Loucy (cell line): ENCODE data around the gene KDM5B.

Source experiments
- H2AFZ ChIP-seq: fragments of 200-600 bp; sonication (generic); 2 replicates; pipeline ENCODE4 v1.6.0; 2016; ENCODE audit warnings: antibody characterized with exemption, mild to moderate bottlenecking, low read length, moderate library complexity
- H3F3A ChIP-seq: fragments of 200-600 bp; 2 replicates; pipeline ENCODE4 v1.6.0; 2016; ENCODE audit warnings: antibody characterized with exemption, low read depth, mild to moderate bottlenecking
- H3K27me3 ChIP-seq: fragments of 200-600 bp; sonication (generic); 2 replicates; pipeline ENCODE4 v1.6.1; 2014; ENCODE audit warnings: low read length, mild to moderate bottlenecking; ENCODE audit not compliant: insufficient read depth, poor library complexity, severe bottlenecking
- H3K36me3 ChIP-seq: fragments of 200-600 bp; sonication (generic); 2 replicates; pipeline ENCODE4 v1.6.1; 2016; ENCODE audit warnings: low read length; ENCODE audit not compliant: insufficient read depth
- H3K4me1 ChIP-seq: fragments of 200-600 bp; sonication (generic); 2 replicates; pipeline ENCODE4 v1.5.1; 2014; ENCODE audit warnings: low read length, mild to moderate bottlenecking; ENCODE audit not compliant: insufficient read depth, poor library complexity, severe bottlenecking
- H3K4me2 ChIP-seq: fragments of 200-600 bp; sonication (generic); 2 replicates; pipeline ENCODE4 v1.6.0; 2014; ENCODE audit warnings: antibody characterized with exemption, low read length, low read depth, mild to moderate bottlenecking; ENCODE audit not compliant: poor library complexity, severe bottlenecking
- H3K4me3 ChIP-seq: fragments of 200-600 bp; sonication (generic); 2 replicates; pipeline ENCODE4 v1.5.1; 2014; ENCODE audit warnings: low read length, mild to moderate bottlenecking, mixed read lengths; ENCODE audit not compliant: poor library complexity, severe bottlenecking
- H3K79me2 ChIP-seq: fragments of 200-600 bp; sonication (generic); 2 replicates; pipeline ENCODE4 v1.6.1; 2014; ENCODE audit warnings: low read length; ENCODE audit not compliant: insufficient read depth
- H3K9ac ChIP-seq: fragments of 200-600 bp; sonication (generic); 2 replicates; pipeline ENCODE4 v1.6.0; 2014; ENCODE audit warnings: mild to moderate bottlenecking, low read depth, low read length, moderate library complexity; ENCODE audit not compliant: poor library complexity, severe bottlenecking
- H3K9me2 ChIP-seq: fragments of 200-600 bp; sonication (generic); replicated peaks from 2 replicates; pipeline ENCODE4 v1.6.1; 2016; ENCODE audit warnings: low read depth, low read length, mixed read lengths
- H3K9me3 ChIP-seq: fragments of 200-600 bp; sonication (generic); 2 replicates; pipeline ENCODE4 v1.6.1; 2014; ENCODE audit warnings: mild to moderate bottlenecking, antibody characterized with exemption, low read length, low read depth; ENCODE audit not compliant: insufficient read depth
- H4K20me1 ChIP-seq: fragments of 200-600 bp; sonication (generic); 2 replicates; pipeline ENCODE4 v1.6.0; 2014; ENCODE audit warnings: antibody characterized with exemption, low read length, mild to moderate bottlenecking; ENCODE audit not compliant: insufficient read depth, poor library complexity, severe bottlenecking
- EZH2phosphoT487 ChIP-seq: fragments of 200-600 bp; IDR thresholded peaks from 2 replicates; pipeline ENCODE4 v1.6.1; 2018; ENCODE audit warnings: antibody characterized with exemption, mild to moderate bottlenecking, moderate library complexity, borderline replicate concordance
- TF ChIP-seq, protein P1 (sequence below): fragments of 200-600 bp; sonication (generic); conservative IDR thresholded peaks from 2 replicates; pipeline ENCODE4 v1.5.1; 2014; ENCODE audit warnings: mild to moderate bottlenecking, antibody characterized with exemption, low read length

Gene KDM5B

DNA sequence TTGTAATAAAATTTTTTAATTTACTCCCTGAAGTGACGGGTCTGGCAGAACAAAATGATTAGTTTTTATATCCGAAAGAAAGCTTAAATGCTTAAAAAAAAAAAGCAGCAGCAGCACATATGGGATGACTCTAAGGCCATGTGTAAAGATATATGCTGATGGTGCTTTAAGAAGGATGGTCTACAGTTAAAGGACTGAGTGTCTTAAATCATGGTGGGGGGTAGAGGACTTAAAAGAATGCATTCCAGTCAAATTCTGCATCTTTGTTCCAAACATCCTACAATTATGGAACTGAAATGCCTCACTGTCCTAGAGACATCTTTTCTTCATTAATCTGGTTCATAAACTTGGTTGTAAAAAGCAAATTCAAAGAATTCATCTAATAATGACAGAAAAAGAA, 7.0 kb downstream of the KDM5B start:
- H3K4me3 ChIP-seq: peak overlapping the region; percentile 19
- no peaks in the 10 kb centered on the region for H3F3A ChIP-seq
- H3K36me3 ChIP-seq: peaks cover 27% of the 10 kb centered on the region; the same call in 1 of the 2 replicates
- TF ChIP-seq, protein P1, sequence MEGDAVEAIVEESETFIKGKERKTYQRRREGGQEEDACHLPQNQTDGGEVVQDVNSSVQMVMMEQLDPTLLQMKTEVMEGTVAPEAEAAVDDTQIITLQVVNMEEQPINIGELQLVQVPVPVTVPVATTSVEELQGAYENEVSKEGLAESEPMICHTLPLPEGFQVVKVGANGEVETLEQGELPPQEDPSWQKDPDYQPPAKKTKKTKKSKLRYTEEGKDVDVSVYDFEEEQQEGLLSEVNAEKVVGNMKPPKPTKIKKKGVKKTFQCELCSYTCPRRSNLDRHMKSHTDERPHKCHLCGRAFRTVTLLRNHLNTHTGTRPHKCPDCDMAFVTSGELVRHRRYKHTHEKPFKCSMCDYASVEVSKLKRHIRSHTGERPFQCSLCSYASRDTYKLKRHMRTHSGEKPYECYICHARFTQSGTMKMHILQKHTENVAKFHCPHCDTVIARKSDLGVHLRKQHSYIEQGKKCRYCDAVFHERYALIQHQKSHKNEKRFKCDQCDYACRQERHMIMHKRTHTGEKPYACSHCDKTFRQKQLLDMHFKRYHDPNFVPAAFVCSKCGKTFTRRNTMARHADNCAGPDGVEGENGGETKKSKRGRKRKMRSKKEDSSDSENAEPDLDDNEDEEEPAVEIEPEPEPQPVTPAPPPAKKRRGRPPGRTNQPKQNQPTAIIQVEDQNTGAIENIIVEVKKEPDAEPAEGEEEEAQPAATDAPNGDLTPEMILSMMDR: no peak
- TF ChIP-seq EZH2phosphoT487: no peak
- peaks cover 100% of the 10 kb centered on the region for H3K79me2 ChIP-seq
- H3K9ac ChIP-seq: no peak overlapping the region
- H3K9me3 ChIP-seq: no peaks in the 10 kb centered on the region
- H3K4me2 ChIP-seq: peak overlapping the region; percentile 9
- peaks cover 59% of the 10 kb centered on the region for H3K4me1 ChIP-seq
- H4K20me1 ChIP-seq: peaks cover 87% of the 10 kb centered on the region
- H2AFZ ChIP-seq: no peak overlapping the region
- H3K9me2 ChIP-seq: no peaks in the 10 kb centered on the region
- H3K27me3 ChIP-seq: no peaks in the 10 kb centered on the region

GRCh38 chr1:202800742-202801141, 7.5 kb downstream of the KDM5B start:
- TF ChIP-seq EZH2phosphoT487: no peak
- Histone ChIP-seq H3K4me1 (peaks cover 64% of the 10 kb centered on the region), H3K79me2 (peaks cover 100% of the 10 kb centered on the region), H3K9me3 (no peaks in the 10 kb centered on the region), H2AFZ (no peak overlapping the region), H4K20me1 (peaks cover 92% of the 10 kb centered on the region), H3K36me3 (peaks cover 30% of the 10 kb centered on the region; the same call in 1 of the 2 replicates), H3K4me2 (peak overlapping the region; percentile 9), H3F3A (no peaks in the 10 kb centered on the region), H3K9ac (no peak overlapping the region), H3K4me3 (peak overlapping the region; percentile 19), H3K27me3 (no peaks in the 10 kb centered on the region), H3K9me2 (no peaks in the 10 kb centered on the region)

- peaks cover 30% of the 10 kb centered on the region; the same call in 1 of the 2 replicates for H3K36me3 ChIP-seq
- no peaks in the 10 kb centered on the region for H3K27me3 ChIP-seq
- peak overlapping the region; percentile 31 for H3K4me2 ChIP-seq
- peaks cover 49% of the 10 kb centered on the region for H3K4me1 ChIP-seq
- no peak overlapping the region for H3K9ac ChIP-seq
- no peak overlapping the region for H3K4me3 ChIP-seq
- peaks cover 97% of the 10 kb centered on the region for H4K20me1 ChIP-seq
- TF ChIP-seq, protein P1: no peak
- TF ChIP-seq EZH2phosphoT487: no peak
- no peak overlapping the region for H2AFZ ChIP-seq
- no peaks in the 10 kb centered on the region for H3K9me2 ChIP-seq
- no peaks in the 10 kb centered on the region for H3K9me3 ChIP-seq
- H3K79me2 ChIP-seq: peaks cover 100% of the 10 kb centered on the region
- no peaks in the 10 kb centered on the region for H3F3A ChIP-seq
Observed at GRCh38 chr1:202798792-202799331, 9.4 kb downstream of the KDM5B start.

DNA sequence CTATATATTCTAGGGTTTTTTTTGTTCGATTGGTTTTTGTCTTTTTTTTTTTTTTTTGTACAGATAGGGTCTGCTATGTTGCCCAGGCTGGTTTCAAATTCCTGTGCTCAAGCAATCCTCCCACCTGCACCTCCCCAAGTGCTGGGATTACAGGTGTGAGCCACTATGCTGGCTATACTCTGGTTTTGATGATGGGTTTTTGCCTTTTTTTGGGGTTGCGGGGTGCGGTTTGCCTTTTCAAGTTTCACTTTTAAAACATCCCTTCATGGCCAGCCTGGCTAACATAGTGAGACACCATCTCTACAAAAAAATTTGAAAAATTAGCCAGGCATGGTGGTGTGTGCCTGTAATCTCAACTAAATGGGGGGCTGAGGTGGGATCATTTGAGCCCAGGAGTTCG, 10.0 kb downstream of the KDM5B start:
- no peak overlapping the region for H3K4me3 ChIP-seq
- peaks cover 100% of the 10 kb centered on the region for H3K79me2 ChIP-seq

More for the DNA sequence above, 10.0 kb downstream of the KDM5B start:
- Histone ChIP-seq H4K20me1 (peaks cover 97% of the 10 kb centered on the region), H3F3A (no peaks in the 10 kb centered on the region), H3K4me2 (peak overlapping the region; percentile 31), H3K36me3 (peaks cover 30% of the 10 kb centered on the region; the same call in 1 of the 2 replicates), H2AFZ (no peak overlapping the region), H3K9ac (no peak overlapping the region), H3K9me2 (no peaks in the 10 kb centered on the region), H3K9me3 (no peaks in the 10 kb centered on the region), H3K27me3 (no peaks in the 10 kb centered on the region), H3K4me1 (peaks cover 46% of the 10 kb centered on the region)
- TF ChIP-seq, protein P1: no peak
- TF ChIP-seq EZH2phosphoT487: no peak
